ENCODE results near the gene FBXW12. TPM values are rescaled to one million over a fixed set of nuclear protein-coding genes. Genes with fewer than 3 reads are reported as not detected.

Gene FBXW12
- total and polyA plus RNA-seq, 3 donors from 2014 or later = 0.81 to 2.0 (median 0.98) TPM

GRCh38 chr3:48352546-48352945 lies 19.5 kb upstream of the FBXW12 start:
- Histone ChIP-seq H3K4me3 (no peak overlapping the region), H3K36me3 (ENCODE audit: low read depth, missing control alignments) (no peaks in the 10 kb centered on the region), H3K4me1 (no peaks in the 10 kb centered on the region), H3K27me3 (no peaks in the 10 kb centered on the region), H3K27ac (no peak overlapping the region), H3K9me3 (no peaks in the 10 kb centered on the region)
- intact Hi-C loops (cut with DNase I; ENCODE audit: low total_unique reads) = no loop called here
- no peak for DNase-seq
- TF ChIP-seq, protein P1, sequence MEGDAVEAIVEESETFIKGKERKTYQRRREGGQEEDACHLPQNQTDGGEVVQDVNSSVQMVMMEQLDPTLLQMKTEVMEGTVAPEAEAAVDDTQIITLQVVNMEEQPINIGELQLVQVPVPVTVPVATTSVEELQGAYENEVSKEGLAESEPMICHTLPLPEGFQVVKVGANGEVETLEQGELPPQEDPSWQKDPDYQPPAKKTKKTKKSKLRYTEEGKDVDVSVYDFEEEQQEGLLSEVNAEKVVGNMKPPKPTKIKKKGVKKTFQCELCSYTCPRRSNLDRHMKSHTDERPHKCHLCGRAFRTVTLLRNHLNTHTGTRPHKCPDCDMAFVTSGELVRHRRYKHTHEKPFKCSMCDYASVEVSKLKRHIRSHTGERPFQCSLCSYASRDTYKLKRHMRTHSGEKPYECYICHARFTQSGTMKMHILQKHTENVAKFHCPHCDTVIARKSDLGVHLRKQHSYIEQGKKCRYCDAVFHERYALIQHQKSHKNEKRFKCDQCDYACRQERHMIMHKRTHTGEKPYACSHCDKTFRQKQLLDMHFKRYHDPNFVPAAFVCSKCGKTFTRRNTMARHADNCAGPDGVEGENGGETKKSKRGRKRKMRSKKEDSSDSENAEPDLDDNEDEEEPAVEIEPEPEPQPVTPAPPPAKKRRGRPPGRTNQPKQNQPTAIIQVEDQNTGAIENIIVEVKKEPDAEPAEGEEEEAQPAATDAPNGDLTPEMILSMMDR (IDR thresholded peaks at IDR 0.05) = no peak
- no peak for TF ChIP-seq POLR2A (IDR thresholded peaks at IDR 0.05)
- WGBS, 2 donors = 87 to 89% methylated on average over 6 of the region's 6 CpGs

GRCh38 chr3:48353987-48354386 lies 18.0 kb upstream of the FBXW12 start:
- no peaks in the 10 kb centered on the region for H3K4me1 ChIP-seq
- H3K4me3 ChIP-seq = no peak overlapping the region
- no peaks in the 10 kb centered on the region for H3K9me3 ChIP-seq
- H3K27ac ChIP-seq = no peak overlapping the region
- H3K36me3 ChIP-seq (ENCODE audit: low read depth, missing control alignments) = no peaks in the 10 kb centered on the region
- no peak for DNase-seq
- intact Hi-C loops (cut with DNase I; ENCODE audit: low total_unique reads) = no loop called here
- H3K27me3 ChIP-seq = no peaks in the 10 kb centered on the region
- TF ChIP-seq, protein P1 (IDR thresholded peaks at IDR 0.05) = no peak
- no peak for TF ChIP-seq POLR2A (IDR thresholded peaks at IDR 0.05)
- 90 to 94% methylated on average over 4 of the region's 4 CpGs for WGBS, 2 donors

GRCh38 chr3:48356419-48356818 lies 15.6 kb upstream of the FBXW12 start:
- Histone ChIP-seq H3K4me3 (no peak overlapping the region), H3K27ac (no peak overlapping the region), H3K9me3 (no peaks in the 10 kb centered on the region), H3K4me1 (no peaks in the 10 kb centered on the region), H3K27me3 (no peaks in the 10 kb centered on the region), H3K36me3 (ENCODE audit: low read depth, missing control alignments) (no peaks in the 10 kb centered on the region)
- WGBS, 2 donors = 81 to 93% methylated on average over 1 of the region's 1 CpG
- TF ChIP-seq POLR2A (IDR thresholded peaks at IDR 0.05) = no peak
- TF ChIP-seq, protein P1 (IDR thresholded peaks at IDR 0.05) = no peak
- intact Hi-C loops (cut with DNase I; ENCODE audit: low total_unique reads) = no loop called here
- no peak for DNase-seq

DNA sequence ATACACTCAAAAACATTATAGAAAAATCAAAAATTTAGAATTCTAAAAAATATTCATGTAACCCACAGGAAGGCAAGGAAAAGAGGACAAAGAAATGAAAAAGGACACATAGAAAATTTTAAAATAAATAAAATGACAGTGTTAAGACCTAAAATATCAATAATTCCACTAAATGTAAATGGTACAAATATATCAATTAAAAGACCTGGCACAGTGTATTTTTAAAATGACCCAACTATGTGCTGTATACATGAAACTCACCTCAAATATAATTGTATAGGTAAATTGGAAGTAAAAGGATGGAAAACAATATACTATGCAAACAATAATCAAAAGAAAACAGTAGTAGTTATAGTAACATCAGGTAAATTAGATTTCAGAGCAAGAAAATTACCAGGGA lies 10.1 kb upstream of the FBXW12 start:
- intact Hi-C loops (cut with DNase I; ENCODE audit: low total_unique reads) = no loop called here
- no peak overlapping the region for H3K4me3 ChIP-seq
- no peak overlapping the region for H3K27ac ChIP-seq
- no peak for TF ChIP-seq POLR2A (IDR thresholded peaks at IDR 0.05)
- TF ChIP-seq, protein P1 (IDR thresholded peaks at IDR 0.05) = no peak
- H3K27me3 ChIP-seq = no peaks in the 10 kb centered on the region
- no peaks in the 10 kb centered on the region for H3K36me3 ChIP-seq (ENCODE audit: low read depth, missing control alignments)
- H3K4me1 ChIP-seq = no peaks in the 10 kb centered on the region
- DNase-seq = no peak
- H3K9me3 ChIP-seq = no peaks in the 10 kb centered on the region

DNA sequence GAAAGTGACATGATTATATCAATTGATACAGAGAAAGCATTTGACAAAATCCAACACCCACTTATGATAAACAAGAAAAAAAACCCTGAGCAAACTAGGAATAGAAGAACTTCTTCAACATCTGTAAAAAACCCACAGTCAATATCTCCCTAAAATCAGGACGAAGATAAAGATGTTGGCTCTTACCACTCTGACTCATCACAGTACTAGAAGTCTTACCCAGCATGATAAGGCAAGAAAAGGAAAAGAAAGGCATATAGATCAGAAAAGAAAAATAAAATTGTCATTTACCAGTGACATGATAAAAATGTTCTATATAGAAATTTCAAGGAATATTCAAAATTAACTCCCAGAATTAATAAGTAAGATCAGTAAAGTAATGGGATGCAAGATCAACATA lies 7.2 kb upstream of the FBXW12 start:
- WGBS, 2 donors = 82 to 88% methylated on average over 1 of the region's 1 CpG

More for the DNA sequence above, 7.2 kb upstream of the FBXW12 start:
- Histone ChIP-seq H3K4me3 (no peak overlapping the region), H3K27me3 (no peaks in the 10 kb centered on the region), H3K27ac (no peak overlapping the region), H3K36me3 (ENCODE audit: low read depth, missing control alignments) (no peaks in the 10 kb centered on the region), H3K4me1 (no peaks in the 10 kb centered on the region), H3K9me3 (no peaks in the 10 kb centered on the region)
- DNase-seq = no peak
- TF ChIP-seq POLR2A (IDR thresholded peaks at IDR 0.05) = no peak
- TF ChIP-seq, protein P1 (IDR thresholded peaks at IDR 0.05) = no peak
- intact Hi-C loops (cut with DNase I; ENCODE audit: low total_unique reads) = no loop called here

All from testis (tissue), 3 donors.